Cardiac fibroblast (primary cell): ENCODE data around the gene AGRN.
"Not testable (repeated sequence)": the region's sequence is repeated elsewhere in the genome, so short reads cannot be mapped to it uniquely, and the experiment has no call there.

ENCODE experiments used
- DNase-seq, 2 donors: peaks; one replicate each; pipeline versions ENCODE4 v3.0.0 to v3.0.0-alpha.2; 2010; ENCODE audit warnings: low read depth in 2 of 2
- H3K4me3 ChIP-seq, 2 donors: replicated peaks in 1 of 2; 1 replicate in 1 of 2; 2 replicates in 1 of 2; pipeline ENCODE4 v1.5.1; 2011; ENCODE audit warnings: low read depth in 2 of 2, low read length in 2 of 2, mild to moderate bottlenecking in 2 of 2, moderate library complexity in 1 of 2
- TF ChIP-seq, protein P1 (sequence below): IDR thresholded peaks from one replicate; pipeline ENCODE4 v1.5.1; 2011; ENCODE audit warnings: low read depth, mild to moderate bottlenecking, low read length, inconsistent platforms

AGRN gene

DNA sequence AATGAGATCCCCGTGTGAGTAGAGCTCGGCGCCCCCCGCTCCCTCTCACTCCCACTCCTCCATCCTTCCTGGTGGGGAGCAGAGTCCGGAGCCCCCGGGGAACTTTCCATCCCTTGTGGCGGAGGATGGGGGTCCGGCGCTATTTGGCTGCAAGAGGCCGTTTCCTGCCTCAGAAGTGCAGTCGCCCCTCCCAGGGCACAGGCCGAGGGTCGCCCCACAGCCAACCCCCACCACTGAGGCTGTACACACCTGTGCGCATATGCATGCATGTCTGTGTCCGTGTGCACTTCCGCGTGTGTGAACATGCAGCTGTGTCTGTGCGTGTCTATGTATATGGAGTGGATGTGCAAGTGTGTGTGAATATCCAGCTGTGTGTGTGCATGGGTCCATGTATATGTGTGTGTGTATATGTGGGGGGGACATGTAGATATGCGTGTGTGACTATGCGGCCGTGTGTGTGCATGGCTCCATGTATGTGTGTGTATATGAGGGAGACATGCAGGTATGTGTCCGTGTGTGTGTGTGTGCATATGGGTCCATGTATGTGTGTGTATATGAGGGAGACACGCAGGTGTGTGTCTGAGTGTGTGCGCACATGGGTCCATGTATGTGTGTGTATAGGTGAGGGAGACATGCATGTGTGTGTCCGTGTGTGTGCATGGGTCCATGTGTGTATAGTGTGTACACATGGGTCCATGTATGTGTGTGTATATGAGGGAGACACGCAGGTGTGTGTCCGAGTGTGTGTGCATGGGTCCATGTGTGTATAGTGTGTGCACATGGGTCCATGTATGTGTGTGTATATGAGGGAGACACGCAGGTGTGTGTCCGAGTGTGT is 32.3 kb downstream of the AGRN start:
- TF ChIP-seq, protein P1, sequence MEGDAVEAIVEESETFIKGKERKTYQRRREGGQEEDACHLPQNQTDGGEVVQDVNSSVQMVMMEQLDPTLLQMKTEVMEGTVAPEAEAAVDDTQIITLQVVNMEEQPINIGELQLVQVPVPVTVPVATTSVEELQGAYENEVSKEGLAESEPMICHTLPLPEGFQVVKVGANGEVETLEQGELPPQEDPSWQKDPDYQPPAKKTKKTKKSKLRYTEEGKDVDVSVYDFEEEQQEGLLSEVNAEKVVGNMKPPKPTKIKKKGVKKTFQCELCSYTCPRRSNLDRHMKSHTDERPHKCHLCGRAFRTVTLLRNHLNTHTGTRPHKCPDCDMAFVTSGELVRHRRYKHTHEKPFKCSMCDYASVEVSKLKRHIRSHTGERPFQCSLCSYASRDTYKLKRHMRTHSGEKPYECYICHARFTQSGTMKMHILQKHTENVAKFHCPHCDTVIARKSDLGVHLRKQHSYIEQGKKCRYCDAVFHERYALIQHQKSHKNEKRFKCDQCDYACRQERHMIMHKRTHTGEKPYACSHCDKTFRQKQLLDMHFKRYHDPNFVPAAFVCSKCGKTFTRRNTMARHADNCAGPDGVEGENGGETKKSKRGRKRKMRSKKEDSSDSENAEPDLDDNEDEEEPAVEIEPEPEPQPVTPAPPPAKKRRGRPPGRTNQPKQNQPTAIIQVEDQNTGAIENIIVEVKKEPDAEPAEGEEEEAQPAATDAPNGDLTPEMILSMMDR, result no peak

DNA sequence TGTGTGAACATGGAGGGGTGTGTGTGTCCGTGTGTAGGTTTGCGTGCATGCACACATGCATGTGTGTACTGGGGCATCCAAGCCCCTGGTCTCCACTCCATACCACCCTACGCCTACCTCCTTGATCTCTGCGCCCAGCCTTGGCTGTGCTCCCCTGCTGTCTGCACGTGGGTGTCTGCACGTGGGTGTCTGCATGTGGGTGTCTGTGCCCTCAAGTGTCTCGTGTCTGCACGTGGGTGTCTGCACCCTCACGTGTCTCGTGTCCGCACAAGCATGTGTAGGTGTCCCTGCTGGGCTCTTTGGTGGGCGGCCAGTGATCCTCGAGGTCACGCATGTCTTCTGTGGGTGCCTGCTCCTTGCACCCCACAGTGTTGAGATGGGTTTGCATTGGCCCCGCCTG is 33.1 kb downstream of the AGRN start:
- TF ChIP-seq, protein P1, result no peak
- no peak for DNase-seq
- H3K4me3 ChIP-seq, result no peak overlapping the region

More for the DNA sequence above, 32.3 kb downstream of the AGRN start:
- DNase-seq, result no peak
- no peak overlapping the region for H3K4me3 ChIP-seq

DNA sequence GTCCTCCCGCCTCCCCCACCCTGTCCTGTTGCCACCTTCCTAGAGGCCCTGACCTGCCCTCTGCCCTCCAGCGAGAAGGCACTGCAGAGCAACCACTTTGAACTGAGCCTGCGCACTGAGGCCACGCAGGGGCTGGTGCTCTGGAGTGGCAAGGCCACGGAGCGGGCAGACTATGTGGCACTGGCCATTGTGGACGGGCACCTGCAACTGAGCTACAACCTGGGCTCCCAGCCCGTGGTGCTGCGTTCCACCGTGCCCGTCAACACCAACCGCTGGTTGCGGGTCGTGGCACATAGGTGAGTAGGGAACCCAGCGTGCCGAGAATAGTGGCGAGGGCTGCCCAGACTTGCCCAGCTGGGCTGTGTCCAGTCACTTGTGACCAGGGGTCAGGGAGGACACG is 33.8 kb downstream of the AGRN start:
- H3K4me3 ChIP-seq, result no peak overlapping the region
- TF ChIP-seq, protein P1, result no peak
- no peak for DNase-seq

DNA sequence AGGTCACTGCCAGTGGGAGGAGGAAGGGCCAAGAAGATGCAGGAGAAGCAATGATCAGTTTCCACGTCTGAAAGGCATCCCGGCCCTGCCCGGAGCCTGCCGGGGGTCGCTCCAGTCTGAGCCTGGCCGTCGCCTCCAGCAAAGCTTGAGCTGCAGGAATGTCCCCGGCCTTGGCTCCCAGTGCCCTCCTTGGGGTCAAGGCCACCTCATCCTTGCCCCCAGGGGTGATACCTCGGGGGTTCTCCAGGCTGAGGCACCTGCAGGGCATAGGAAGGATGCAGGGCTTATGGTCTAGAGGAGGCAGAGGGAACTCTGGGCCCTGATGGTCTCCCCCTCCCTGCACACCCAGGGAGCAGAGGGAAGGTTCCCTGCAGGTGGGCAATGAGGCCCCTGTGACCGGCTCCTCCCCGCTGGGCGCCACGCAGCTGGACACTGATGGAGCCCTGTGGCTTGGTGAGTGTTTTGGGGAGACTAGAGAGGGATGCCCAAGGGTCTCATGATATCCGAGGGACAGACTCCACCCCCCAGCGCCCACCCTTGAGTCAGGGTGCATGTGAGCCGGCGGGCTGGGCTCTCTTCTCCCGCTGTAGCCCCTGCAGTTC is 34.3 kb downstream of the AGRN start:
- H3K4me3 ChIP-seq, result no peak overlapping the region
- TF ChIP-seq, protein P1, result no peak
- no peak for DNase-seq

DNA sequence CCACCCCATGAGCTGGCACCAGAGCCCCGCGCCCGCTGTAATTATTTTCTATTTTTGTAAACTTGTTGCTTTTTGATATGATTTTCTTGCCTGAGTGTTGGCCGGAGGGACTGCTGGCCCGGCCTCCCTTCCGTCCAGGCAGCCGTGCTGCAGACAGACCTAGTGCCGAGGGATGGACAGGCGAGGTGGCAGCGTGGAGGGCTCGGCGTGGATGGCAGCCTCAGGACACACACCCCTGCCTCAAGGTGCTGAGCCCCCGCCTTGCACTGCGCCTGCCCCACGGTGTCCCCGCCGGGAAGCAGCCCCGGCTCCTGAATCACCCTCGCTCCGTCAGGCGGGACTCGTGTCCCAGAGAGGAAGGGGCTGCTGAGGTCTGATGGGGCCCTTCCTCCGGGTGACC is 35.1 kb downstream of the AGRN start:
- TF ChIP-seq, protein P1, result no peak
- no peak overlapping the region for H3K4me3 ChIP-seq
- no peak for DNase-seq

DNA sequence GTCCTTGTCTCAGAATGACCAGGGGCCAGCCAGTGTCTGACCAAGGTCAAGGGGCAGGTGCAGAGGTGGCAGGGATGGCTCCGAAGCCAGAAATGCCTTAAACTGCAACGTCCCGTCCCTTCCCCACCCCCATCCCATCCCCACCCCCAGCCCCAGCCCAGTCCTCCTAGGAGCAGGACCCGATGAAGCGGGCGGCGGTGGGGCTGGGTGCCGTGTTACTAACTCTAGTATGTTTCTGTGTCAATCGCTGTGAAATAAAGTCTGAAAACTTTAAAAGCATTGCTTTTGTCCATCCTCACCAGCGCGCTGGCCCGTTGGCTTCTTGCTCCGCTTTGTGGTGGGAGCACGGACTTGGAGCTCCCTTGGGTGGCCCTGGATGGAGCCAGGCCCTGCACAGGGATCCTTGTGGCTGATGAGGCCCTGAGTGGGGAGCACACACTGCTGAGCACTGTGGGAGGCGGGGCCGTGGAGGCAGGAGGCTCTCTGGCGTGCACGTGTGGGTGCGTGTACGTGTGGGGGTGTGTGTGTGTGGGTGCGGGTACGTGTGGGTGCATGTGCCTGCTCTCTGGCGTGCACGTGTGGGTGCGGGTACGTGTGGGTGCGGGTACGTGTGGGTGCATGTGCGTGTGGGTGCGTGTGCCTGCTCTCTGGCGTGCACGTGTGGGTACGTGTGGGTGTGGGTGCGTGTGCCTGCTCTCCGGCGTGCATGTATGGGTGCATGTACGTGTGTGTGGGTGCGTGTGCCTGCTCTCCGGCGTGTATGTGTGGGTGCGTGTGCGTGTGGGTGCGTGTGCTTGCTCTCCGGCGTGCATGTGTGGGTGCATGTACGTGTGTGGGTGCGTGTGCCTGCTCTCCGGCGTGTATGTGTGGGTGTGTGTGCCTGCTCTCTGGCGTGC is 36.2 kb downstream of the AGRN start:
- TF ChIP-seq, protein P1, result no peak

DNA sequence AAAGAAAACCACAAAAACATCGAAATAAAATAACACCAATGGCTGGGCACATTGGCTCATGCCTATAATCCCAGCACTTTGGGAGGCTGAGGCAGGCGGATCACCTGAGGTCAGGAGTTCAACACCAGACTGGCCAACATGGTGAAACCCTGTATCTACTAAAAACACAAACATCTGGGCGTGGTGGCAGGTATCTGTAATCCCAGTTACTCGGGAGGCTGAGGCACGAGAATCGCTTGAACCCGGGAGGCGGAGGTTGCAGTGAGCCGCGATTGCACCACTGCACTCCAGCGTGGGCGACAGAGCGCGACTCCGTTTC is 37.8 kb downstream of the AGRN start:
- not testable (repeated sequence) for H3K4me3 ChIP-seq, DNase-seq

More for the DNA sequence above, 36.2 kb downstream of the AGRN start:
- DNase-seq, result no peak
- H3K4me3 ChIP-seq, result no peak overlapping the region
